ENCODE data around the gene PSMC4. TPM values are rescaled to one million over a fixed set of nuclear protein-coding genes. Genes with fewer than 3 reads are reported as not detected.

PSMC4 gene
- polyA plus RNA-seq, 1 donor = 73.7 TPM

- no peak overlapping the region for H3K27ac ChIP-seq (ENCODE audit: low read length)
- WGBS (ENCODE audit: insufficient coverage, low lambda C conversion rate) = no CpG with 5 or more reads among the region's 6 CpGs
- peaks cover 3% of the 10 kb centered on the region for H3K4me1 ChIP-seq (ENCODE audit: control insufficient read depth, insufficient read depth, low read length)
- H3K27me3 ChIP-seq (ENCODE audit: control insufficient read depth, insufficient read depth, low read length) = no peaks in the 10 kb centered on the region
- no peaks in the 10 kb centered on the region for H3K36me3 ChIP-seq (ENCODE audit: control insufficient read depth, insufficient read depth, low read length)
- H3K9me3 ChIP-seq (ENCODE audit: control insufficient read depth, low read depth, low read length) = no peaks in the 10 kb centered on the region
- H3K4me3 ChIP-seq (ENCODE audit: low read length) = no peak overlapping the region
- DNase-seq = no peak
Measured at GRCh38 chr19:39966617-39967016, 4.3 kb upstream of the PSMC4 start.

GRCh38 chr19:39967561-39967960, 3.4 kb upstream of the PSMC4 start:
- DNase-seq = no peak
- Histone ChIP-seq H3K9me3 (ENCODE audit: control insufficient read depth, low read depth, low read length) (no peaks in the 10 kb centered on the region), H3K27ac (ENCODE audit: low read length) (no peak overlapping the region), H3K4me3 (ENCODE audit: low read length) (no peak overlapping the region), H3K36me3 (ENCODE audit: control insufficient read depth, insufficient read depth, low read length) (peaks cover 6% of the 10 kb centered on the region), H3K27me3 (ENCODE audit: control insufficient read depth, insufficient read depth, low read length) (no peaks in the 10 kb centered on the region), H3K4me1 (ENCODE audit: control insufficient read depth, insufficient read depth, low read length) (peaks cover 8% of the 10 kb centered on the region)
- 57% methylated on average over 1 of the region's 9 CpGs for WGBS (ENCODE audit: insufficient coverage, low lambda C conversion rate)

- peaks cover 8% of the 10 kb centered on the region for H3K4me1 ChIP-seq (ENCODE audit: control insufficient read depth, insufficient read depth, low read length)
- H3K27me3 ChIP-seq (ENCODE audit: control insufficient read depth, insufficient read depth, low read length) = no peaks in the 10 kb centered on the region
- H3K27ac ChIP-seq (ENCODE audit: low read length) = no peak overlapping the region
- H3K4me3 ChIP-seq (ENCODE audit: low read length) = no peak overlapping the region
- H3K36me3 ChIP-seq (ENCODE audit: control insufficient read depth, insufficient read depth, low read length) = peaks cover 18% of the 10 kb centered on the region
- H3K9me3 ChIP-seq (ENCODE audit: control insufficient read depth, low read depth, low read length) = no peaks in the 10 kb centered on the region
- no CpG with 5 or more reads among the region's 15 CpGs for WGBS (ENCODE audit: insufficient coverage, low lambda C conversion rate)
- no peak for DNase-seq
Measured at GRCh38 chr19:39968789-39969188, 2.2 kb upstream of the PSMC4 start.

- Histone ChIP-seq H3K4me3 (ENCODE audit: low read length) (no peak overlapping the region), H3K4me1 (ENCODE audit: control insufficient read depth, insufficient read depth, low read length) (peaks cover 8% of the 10 kb centered on the region), H3K9me3 (ENCODE audit: control insufficient read depth, low read depth, low read length) (no peaks in the 10 kb centered on the region), H3K36me3 (ENCODE audit: control insufficient read depth, insufficient read depth, low read length) (peaks cover 23% of the 10 kb centered on the region), H3K27ac (ENCODE audit: low read length) (no peak overlapping the region), H3K27me3 (ENCODE audit: control insufficient read depth, insufficient read depth, low read length) (no peaks in the 10 kb centered on the region)
- DNase-seq = no peak
- 50% methylated on average over 1 of the region's 6 CpGs for WGBS (ENCODE audit: insufficient coverage, low lambda C conversion rate)
Measured at GRCh38 chr19:39969266-39969665, 1.7 kb upstream of the PSMC4 start.

- Histone ChIP-seq H3K4me1 (ENCODE audit: control insufficient read depth, insufficient read depth, low read length) (peaks cover 8% of the 10 kb centered on the region), H3K36me3 (ENCODE audit: control insufficient read depth, insufficient read depth, low read length) (peaks cover 28% of the 10 kb centered on the region), H3K27me3 (ENCODE audit: control insufficient read depth, insufficient read depth, low read length) (no peaks in the 10 kb centered on the region), H3K9me3 (ENCODE audit: control insufficient read depth, low read depth, low read length) (no peaks in the 10 kb centered on the region), H3K4me3 (ENCODE audit: low read length) (peak overlapping the region; percentile 66), H3K27ac (ENCODE audit: low read length) (peak overlapping the region; percentile 77)
- no peak for DNase-seq
- WGBS (ENCODE audit: insufficient coverage, low lambda C conversion rate) = no CpG with 5 or more reads among the region's 13 CpGs
Measured at GRCh38 chr19:39969681-39970424, 1.1 kb upstream of the PSMC4 start.

GRCh38 chr19:39970425-39970674, 615 bp upstream of the PSMC4 start:
- peak overlapping the region; percentile 77 for H3K27ac ChIP-seq (ENCODE audit: low read length)
- peaks cover 32% of the 10 kb centered on the region for H3K36me3 ChIP-seq (ENCODE audit: control insufficient read depth, insufficient read depth, low read length)
- WGBS (ENCODE audit: insufficient coverage, low lambda C conversion rate) = no CpG with 5 or more reads among the region's 11 CpGs
- peak overlapping the region; percentile 66 for H3K4me3 ChIP-seq (ENCODE audit: low read length)
- DNase-seq = no peak
- H3K4me1 ChIP-seq (ENCODE audit: control insufficient read depth, insufficient read depth, low read length) = peaks cover 8% of the 10 kb centered on the region
- H3K27me3 ChIP-seq (ENCODE audit: control insufficient read depth, insufficient read depth, low read length) = no peaks in the 10 kb centered on the region
- no peaks in the 10 kb centered on the region for H3K9me3 ChIP-seq (ENCODE audit: control insufficient read depth, low read depth, low read length)

- peaks cover 36% of the 10 kb centered on the region for H3K36me3 ChIP-seq (ENCODE audit: control insufficient read depth, insufficient read depth, low read length)
- H3K4me3 ChIP-seq (ENCODE audit: low read length) = peak overlapping the region; percentile 85
- 0% methylated on average over 1 of the region's 21 CpGs for WGBS (ENCODE audit: insufficient coverage, low lambda C conversion rate)
- peak overlapping the region; percentile 49 for H3K27ac ChIP-seq (ENCODE audit: low read length)
- no peaks in the 10 kb centered on the region for H3K9me3 ChIP-seq (ENCODE audit: control insufficient read depth, low read depth, low read length)
- peak in 1 of 2 donors; percentile 22 for DNase-seq
- H3K4me1 ChIP-seq (ENCODE audit: control insufficient read depth, insufficient read depth, low read length) = peaks cover 8% of the 10 kb centered on the region
- H3K27me3 ChIP-seq (ENCODE audit: control insufficient read depth, insufficient read depth, low read length) = no peaks in the 10 kb centered on the region
Measured at GRCh38 chr19:39971380-39972035, 543 bp downstream of the PSMC4 start.

GRCh38 chr19:39974377-39975155, 3.6 kb downstream of the PSMC4 start:
- H3K36me3 ChIP-seq (ENCODE audit: control insufficient read depth, insufficient read depth, low read length) = peaks cover 49% of the 10 kb centered on the region
- no peaks in the 10 kb centered on the region for H3K27me3 ChIP-seq (ENCODE audit: control insufficient read depth, insufficient read depth, low read length)
- DNase-seq = no peak
- no CpG with 5 or more reads among the region's 24 CpGs for WGBS (ENCODE audit: insufficient coverage, low lambda C conversion rate)
- no peak overlapping the region for H3K4me3 ChIP-seq (ENCODE audit: low read length)
- peaks cover 8% of the 10 kb centered on the region for H3K4me1 ChIP-seq (ENCODE audit: control insufficient read depth, insufficient read depth, low read length)
- no peaks in the 10 kb centered on the region for H3K9me3 ChIP-seq (ENCODE audit: control insufficient read depth, low read depth, low read length)
- no peak overlapping the region for H3K27ac ChIP-seq (ENCODE audit: low read length)

GRCh38 chr19:39982883-39983282, 11.9 kb downstream of the PSMC4 start:
- Histone ChIP-seq H3K4me1 (ENCODE audit: control insufficient read depth, insufficient read depth, low read length) (no peaks in the 10 kb centered on the region), H3K36me3 (ENCODE audit: control insufficient read depth, insufficient read depth, low read length) (peaks cover 30% of the 10 kb centered on the region), H3K4me3 (ENCODE audit: low read length) (no peak overlapping the region), H3K27ac (ENCODE audit: low read length) (no peak overlapping the region), H3K9me3 (ENCODE audit: control insufficient read depth, low read depth, low read length) (peaks cover 40% of the 10 kb centered on the region), H3K27me3 (ENCODE audit: control insufficient read depth, insufficient read depth, low read length) (no peaks in the 10 kb centered on the region)
- no CpG with 5 or more reads among the region's 1 CpG for WGBS (ENCODE audit: insufficient coverage, low lambda C conversion rate)
- DNase-seq = no peak

- peaks cover 43% of the 10 kb centered on the region for H3K9me3 ChIP-seq (ENCODE audit: control insufficient read depth, low read depth, low read length)
- H3K27me3 ChIP-seq (ENCODE audit: control insufficient read depth, insufficient read depth, low read length) = no peaks in the 10 kb centered on the region
- no peaks in the 10 kb centered on the region for H3K4me1 ChIP-seq (ENCODE audit: control insufficient read depth, insufficient read depth, low read length)
- no peak overlapping the region for H3K27ac ChIP-seq (ENCODE audit: low read length)
- no peak for DNase-seq
- peaks cover 25% of the 10 kb centered on the region for H3K36me3 ChIP-seq (ENCODE audit: control insufficient read depth, insufficient read depth, low read length)
- H3K4me3 ChIP-seq (ENCODE audit: low read length) = no peak overlapping the region
- 100% methylated on average over 2 of the region's 5 CpGs for WGBS (ENCODE audit: insufficient coverage, low lambda C conversion rate)
Measured at GRCh38 chr19:39983695-39984300, 12.8 kb downstream of the PSMC4 start.

Data from large intestine (tissue), 3 donors.